ENCODE results near the gene SLC22A12. TPM values are rescaled to one million over a fixed set of nuclear protein-coding genes. Genes with fewer than 3 reads are reported as not detected.

SLC22A12 gene
- total RNA-seq, 2 donors from 2014 or later, result not detected

- no peaks in the 10 kb centered on the region for H3K36me3 ChIP-seq
- H3K4me1 ChIP-seq (ENCODE audit: control insufficient read depth in 1 of 2, low read depth in 2 of 2), result no peaks in the 10 kb centered on the region
- DNase-seq (ENCODE audit: low spot score) (no peak), ATAC-seq (ENCODE audit: insufficient number of reproducible peaks, low FRiP score, low read depth) (no peak)
- H3K4me3 ChIP-seq, result no peak overlapping the region
- no peaks in the 10 kb centered on the region for H3K9me3 ChIP-seq
- TF ChIP-seq, protein P1, sequence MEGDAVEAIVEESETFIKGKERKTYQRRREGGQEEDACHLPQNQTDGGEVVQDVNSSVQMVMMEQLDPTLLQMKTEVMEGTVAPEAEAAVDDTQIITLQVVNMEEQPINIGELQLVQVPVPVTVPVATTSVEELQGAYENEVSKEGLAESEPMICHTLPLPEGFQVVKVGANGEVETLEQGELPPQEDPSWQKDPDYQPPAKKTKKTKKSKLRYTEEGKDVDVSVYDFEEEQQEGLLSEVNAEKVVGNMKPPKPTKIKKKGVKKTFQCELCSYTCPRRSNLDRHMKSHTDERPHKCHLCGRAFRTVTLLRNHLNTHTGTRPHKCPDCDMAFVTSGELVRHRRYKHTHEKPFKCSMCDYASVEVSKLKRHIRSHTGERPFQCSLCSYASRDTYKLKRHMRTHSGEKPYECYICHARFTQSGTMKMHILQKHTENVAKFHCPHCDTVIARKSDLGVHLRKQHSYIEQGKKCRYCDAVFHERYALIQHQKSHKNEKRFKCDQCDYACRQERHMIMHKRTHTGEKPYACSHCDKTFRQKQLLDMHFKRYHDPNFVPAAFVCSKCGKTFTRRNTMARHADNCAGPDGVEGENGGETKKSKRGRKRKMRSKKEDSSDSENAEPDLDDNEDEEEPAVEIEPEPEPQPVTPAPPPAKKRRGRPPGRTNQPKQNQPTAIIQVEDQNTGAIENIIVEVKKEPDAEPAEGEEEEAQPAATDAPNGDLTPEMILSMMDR (IDR thresholded peaks at IDR 0.05), result no peak
- no peaks in the 10 kb centered on the region for H3K27me3 ChIP-seq (replicated peaks; ENCODE audit: insufficient read depth)
- no peak overlapping the region for H3K27ac ChIP-seq
Observed at GRCh38 chr11:64591257-64592233, 525 bp downstream of the SLC22A12 start.

DNA sequence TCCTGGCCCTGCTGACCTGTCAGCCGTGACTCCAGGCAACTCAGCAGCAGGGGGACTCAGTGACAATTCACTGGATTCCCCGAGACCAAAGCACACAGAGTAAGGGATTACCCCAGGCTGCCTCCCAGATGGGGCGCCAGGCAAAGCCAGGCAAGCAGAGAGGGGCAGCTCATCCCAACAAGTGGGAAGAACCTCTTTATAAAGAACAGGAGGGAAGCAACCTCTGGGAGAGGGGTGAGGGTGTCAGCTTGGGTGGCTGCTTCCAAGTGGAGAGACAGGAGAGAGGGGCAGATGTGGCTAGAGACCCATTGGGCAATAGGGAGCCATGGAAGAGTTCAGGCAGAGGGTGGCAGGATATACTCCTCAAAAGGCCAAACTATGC, 1.2 kb downstream of the SLC22A12 start:
- H3K4me1 ChIP-seq (ENCODE audit: control insufficient read depth in 1 of 2, low read depth in 2 of 2), result no peaks in the 10 kb centered on the region
- H3K27me3 ChIP-seq (replicated peaks; ENCODE audit: insufficient read depth), result no peaks in the 10 kb centered on the region
- TF ChIP-seq, protein P1 (IDR thresholded peaks at IDR 0.05), result no peak
- H3K9me3 ChIP-seq, result no peaks in the 10 kb centered on the region
- H3K36me3 ChIP-seq, result no peaks in the 10 kb centered on the region
- ATAC-seq (ENCODE audit: insufficient number of reproducible peaks, low FRiP score, low read depth) (no peak), DNase-seq (ENCODE audit: low spot score) (no peak)
- H3K27ac ChIP-seq, result no peak overlapping the region
- H3K4me3 ChIP-seq, result no peak overlapping the region

- TF ChIP-seq, protein P1 (IDR thresholded peaks at IDR 0.05), result no peak
- DNase-seq (ENCODE audit: low spot score), result no peak
- H3K27ac ChIP-seq, result no peak overlapping the region
- no peak for ATAC-seq (ENCODE audit: insufficient number of reproducible peaks, low FRiP score, low read depth)
- no peaks in the 10 kb centered on the region for H3K9me3 ChIP-seq
- no peaks in the 10 kb centered on the region for H3K4me1 ChIP-seq (ENCODE audit: control insufficient read depth in 1 of 2, low read depth in 2 of 2)
- H3K4me3 ChIP-seq, result no peak overlapping the region
- H3K36me3 ChIP-seq, result no peaks in the 10 kb centered on the region
- no peaks in the 10 kb centered on the region for H3K27me3 ChIP-seq (replicated peaks; ENCODE audit: insufficient read depth)
Observed at GRCh38 chr11:64592656-64593055, 1.6 kb downstream of the SLC22A12 start.

DNA sequence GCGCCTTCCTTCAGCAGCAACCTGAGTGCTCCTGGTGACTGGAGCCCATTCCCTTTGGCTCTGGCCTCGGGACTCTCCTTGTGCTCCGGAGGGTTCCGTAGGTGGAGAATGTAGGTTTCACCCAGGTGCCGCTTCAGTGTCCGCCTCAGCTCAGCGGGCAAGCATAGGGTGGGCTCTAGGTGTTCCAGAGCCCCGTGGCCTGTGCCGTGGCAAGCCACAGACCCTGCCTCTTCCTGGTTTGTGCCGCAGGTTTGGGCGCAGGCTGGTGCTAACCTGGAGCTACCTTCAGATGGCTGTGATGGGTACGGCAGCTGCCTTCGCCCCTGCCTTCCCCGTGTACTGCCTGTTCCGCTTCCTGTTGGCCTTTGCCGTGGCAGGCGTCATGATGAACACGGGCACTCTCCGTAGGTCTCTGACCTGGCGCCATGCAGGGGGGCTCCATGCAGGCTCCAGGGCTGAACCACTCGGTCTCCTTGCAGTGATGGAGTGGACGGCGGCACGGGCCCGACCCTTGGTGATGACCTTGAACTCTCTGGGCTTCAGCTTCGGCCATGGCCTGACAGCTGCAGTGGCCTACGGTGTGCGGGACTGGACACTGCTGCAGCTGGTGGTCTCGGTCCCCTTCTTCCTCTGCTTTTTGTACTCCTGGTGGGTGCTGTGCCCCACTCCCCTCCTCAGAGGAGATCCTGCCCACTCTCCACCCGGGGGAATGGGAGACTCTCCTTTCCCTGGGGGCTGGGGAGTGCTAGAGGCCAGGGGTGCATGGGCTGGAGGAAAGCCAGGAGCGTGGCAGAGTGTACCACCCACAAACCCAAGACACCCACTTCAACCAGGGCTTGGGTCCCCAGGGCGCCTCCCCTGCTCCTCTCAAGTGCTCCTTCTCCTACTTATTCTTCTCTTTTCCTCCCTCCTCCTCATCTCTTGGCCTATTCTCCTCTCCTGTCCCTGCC, 2.4 kb downstream of the SLC22A12 start:
- Histone ChIP-seq H3K36me3 (no peaks in the 10 kb centered on the region), H3K27ac (no peak overlapping the region), H3K4me1 (ENCODE audit: control insufficient read depth in 1 of 2, low read depth in 2 of 2) (no peaks in the 10 kb centered on the region), H3K4me3 (no peak overlapping the region), H3K27me3 (replicated peaks; ENCODE audit: insufficient read depth) (no peaks in the 10 kb centered on the region), H3K9me3 (no peaks in the 10 kb centered on the region)
- TF ChIP-seq, protein P1 (IDR thresholded peaks at IDR 0.05), result no peak
- DNase-seq (ENCODE audit: low spot score) (no peak), ATAC-seq (ENCODE audit: insufficient number of reproducible peaks, low FRiP score, low read depth) (no peak)

All from thoracic aorta (tissue), 2 donors.